Measurements from ENCODE around the gene SCAPER.

- TF ChIP-seq, protein P1, sequence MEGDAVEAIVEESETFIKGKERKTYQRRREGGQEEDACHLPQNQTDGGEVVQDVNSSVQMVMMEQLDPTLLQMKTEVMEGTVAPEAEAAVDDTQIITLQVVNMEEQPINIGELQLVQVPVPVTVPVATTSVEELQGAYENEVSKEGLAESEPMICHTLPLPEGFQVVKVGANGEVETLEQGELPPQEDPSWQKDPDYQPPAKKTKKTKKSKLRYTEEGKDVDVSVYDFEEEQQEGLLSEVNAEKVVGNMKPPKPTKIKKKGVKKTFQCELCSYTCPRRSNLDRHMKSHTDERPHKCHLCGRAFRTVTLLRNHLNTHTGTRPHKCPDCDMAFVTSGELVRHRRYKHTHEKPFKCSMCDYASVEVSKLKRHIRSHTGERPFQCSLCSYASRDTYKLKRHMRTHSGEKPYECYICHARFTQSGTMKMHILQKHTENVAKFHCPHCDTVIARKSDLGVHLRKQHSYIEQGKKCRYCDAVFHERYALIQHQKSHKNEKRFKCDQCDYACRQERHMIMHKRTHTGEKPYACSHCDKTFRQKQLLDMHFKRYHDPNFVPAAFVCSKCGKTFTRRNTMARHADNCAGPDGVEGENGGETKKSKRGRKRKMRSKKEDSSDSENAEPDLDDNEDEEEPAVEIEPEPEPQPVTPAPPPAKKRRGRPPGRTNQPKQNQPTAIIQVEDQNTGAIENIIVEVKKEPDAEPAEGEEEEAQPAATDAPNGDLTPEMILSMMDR (IDR thresholded peaks at IDR 0.05), result no peak
- TF ChIP-seq POLR2A (IDR thresholded peaks at IDR 0.05; ENCODE audit: low read depth), result no peak
- no peak for TF ChIP-seq POLR2AphosphoS5 (IDR thresholded peaks at IDR 0.05)
Measured at GRCh38 chr15:76793162-76793561, 112.0 kb downstream of the SCAPER start.

Measured in esophagus muscularis mucosa (tissue), 3 donors.